Endothelial cell of umbilical vein (primary cell): ENCODE measurements around the gene UBE2S. TPM values are rescaled to one million over a fixed set of nuclear protein-coding genes. Genes with fewer than 3 reads are reported as not detected.

ENCODE experiments used
- BruUV-seq: library from RNA; stranded (reverse); fragments of 400-500 nt; replicated peaks from 2 replicates; lab custom pipeline; 2021; lab: Mats Ljungman, UMichigan
- CTCF ChIA-PET: fragments of 300-600, 350-600 bp; sonication (Branson Sonifier 250); formaldehyde crosslinking; loops from one replicate; lab custom pipeline; 2021; ENCODE audit warnings: antibody characterized with exemption, inconsistent platforms; lab: Charles Lee
- POLR2A ChIA-PET: fragments of 300-600, 350-600 bp; sonication (Branson Sonifier 250); formaldehyde crosslinking; loops from one replicate; lab custom pipeline; 2021; ENCODE audit warnings: antibody characterized with exemption, inconsistent platforms; lab: Charles Lee
- DNase-seq: peaks from one replicate; pipeline ENCODE4 v3.0.0-alpha.2; 2011; ENCODE audit warnings: low read depth, low spot score
- FAIRE-seq: peaks from 2 replicates; lab custom pipeline; 2011; peaks lifted over from hg19 to GRCh38; lab: Jason Lieb, UNC
- H2AFZ ChIP-seq: 2 replicates; pipeline ENCODE4 v1.6.0; 2012; ENCODE audit warnings: low read depth, low read length, control low read depth, inconsistent platforms
- H3K27ac ChIP-seq: 2 replicates; pipeline ENCODE4 v1.5.1; 2011; ENCODE audit warnings: low read depth, mild to moderate bottlenecking, control low read depth, low read length, moderate library complexity; ENCODE audit not compliant: insufficient read depth
- H3K27me3 ChIP-seq, 2 experiments: 2 replicates each; pipeline versions ENCODE4 v1.6.0 to v1.6.1; 2011; ENCODE audit warnings: low read length in 2 of 2, mixed read lengths in 1 of 2; ENCODE audit not compliant: control insufficient read depth in 2 of 2, insufficient read depth in 2 of 2
- H3K36me3 ChIP-seq, 2 experiments: 2 replicates in 1 of 2; 3 replicates in 1 of 2; pipeline ENCODE4 v1.5.1; 2011; ENCODE audit warnings: low read length in 2 of 2, mild to moderate bottlenecking in 1 of 2, moderate library complexity in 1 of 2; ENCODE audit not compliant: control insufficient read depth in 2 of 2, insufficient read depth in 2 of 2; ENCODE audit errors: extremely low read depth in 1 of 2
- H3K4me1 ChIP-seq: 3 replicates; pipeline ENCODE4 v1.5.1; 2011; ENCODE audit warnings: mild to moderate bottlenecking, low read length; ENCODE audit not compliant: control insufficient read depth, insufficient read depth; ENCODE audit errors: extremely low read depth
- H3K4me2 ChIP-seq: 2 replicates; pipeline ENCODE4 v1.6.1; 2011; ENCODE audit warnings: low read length, control low read depth, mixed read lengths; ENCODE audit not compliant: insufficient read depth
- H3K4me3 ChIP-seq, 3 experiments: fragments of 200-600 bp in 1 of 3; sonication (generic), shearing (Covaris generic) in 1 of 3; replicated peaks in 1 of 3; 2 replicates each; pipeline ENCODE4 v1.5.1; 2011 to 2016; ENCODE audit warnings: control low read depth in 3 of 3, low read length in 3 of 3, mild to moderate bottlenecking in 2 of 3, inconsistent platforms in 1 of 3, low read depth in 1 of 3, moderate library complexity in 1 of 3; ENCODE audit not compliant: insufficient read depth in 1 of 3
- H3K79me2 ChIP-seq: 2 replicates; pipeline ENCODE4 v1.6.0; 2012; ENCODE audit warnings: low read length, inconsistent platforms; ENCODE audit not compliant: control insufficient read depth, insufficient read depth
- H3K9ac ChIP-seq: replicated peaks from 2 replicates; pipeline ENCODE3; 2011; ENCODE audit warnings: low read length, control low read depth; ENCODE audit not compliant: insufficient read depth; ENCODE audit errors: extremely low read depth
- H3K9me1 ChIP-seq: replicated peaks from 3 replicates; pipeline ENCODE4 v1.6.0; 2011; ENCODE audit warnings: mild to moderate bottlenecking, low read length; ENCODE audit not compliant: control insufficient read depth, insufficient read depth; ENCODE audit errors: extremely low read depth
- H3K9me3 ChIP-seq: replicated peaks from 2 replicates; pipeline ENCODE4 v1.5.1; 2012; ENCODE audit warnings: low read length, inconsistent platforms; ENCODE audit not compliant: control insufficient read depth, insufficient read depth
- H4K20me1 ChIP-seq: replicated peaks from 2 replicates; pipeline ENCODE3; 2011; ENCODE audit warnings: mild to moderate bottlenecking, low read length; ENCODE audit not compliant: control insufficient read depth, insufficient read depth; ENCODE audit errors: extremely low read depth
- EZH2 ChIP-seq: IDR thresholded peaks from 2 replicates; pipeline ENCODE4 v1.6.1; 2012; ENCODE audit warnings: borderline replicate concordance, low read depth, mild to moderate bottlenecking, moderate library complexity, low read length, inconsistent platforms; ENCODE audit not compliant: severe bottlenecking
- FOS ChIP-seq: IDR thresholded peaks from 2 replicates; pipeline ENCODE4 v1.6.1; 2011; ENCODE audit warnings: mild to moderate bottlenecking, low read length, moderate library complexity, borderline replicate concordance; ENCODE audit not compliant: insufficient read depth
- GATA2 ChIP-seq: IDR thresholded peaks from 2 replicates; pipeline ENCODE4 v1.7.0; 2011; ENCODE audit warnings: low read depth, mild to moderate bottlenecking, moderate library complexity, mixed read lengths, low read length; ENCODE audit not compliant: insufficient read length, insufficient read depth
- JUN ChIP-seq: IDR thresholded peaks from 2 replicates; pipeline ENCODE4 v1.6.1; 2011; ENCODE audit warnings: borderline replicate concordance, low read depth; ENCODE audit not compliant: insufficient read length, insufficient read depth
- MAX ChIP-seq: IDR thresholded peaks from 2 replicates; pipeline ENCODE4 v1.6.1; 2011; ENCODE audit not compliant: insufficient read depth, insufficient read length
- MYC ChIP-seq: IDR thresholded peaks from one replicate; pipeline ENCODE4 v1.6.1; 2011; ENCODE audit warnings: mild to moderate bottlenecking, low read depth, low read length
- POLR2A ChIP-seq: IDR thresholded peaks from 2 replicates; pipeline ENCODE4 v1.6.1; 2012; ENCODE audit warnings: low read depth, mild to moderate bottlenecking, control low read depth, low read length
- POLR2AphosphoS5 ChIP-seq: IDR thresholded peaks from 2 replicates; pipeline ENCODE4 v1.6.1; 2012; ENCODE audit warnings: low read depth, mild to moderate bottlenecking, control low read depth, low read length, moderate library complexity; ENCODE audit not compliant: insufficient read depth
- dilution Hi-C: fragments of 300-500 bp; cut with MboI; formaldehyde crosslinking; loops from one replicate; pipeline ENCODE4 v1.15.0; 2019; ENCODE audit warnings: low sequenced_read_pairs; ENCODE audit not compliant: extremely low pct_ligation_motif_present
- intact Hi-C: fragments of 100-400 bp; cut with micrococcal nuclease; formaldehyde crosslinking; loops from one replicate; pipeline ENCODE4 v1.10.0; 2022
- polyA plus RNA-seq, 4 experiments: library from polyadenylated mRNA; depleted of rRNA in 3 of 4; stranded (reverse) in 3 of 4; unstranded in 1 of 4; fragments of >200 nt; gene quantifications; 2 replicates each; pipeline versions ENCODE4 v1.2.1 to v1.2.3, GENCODE V29; 2011 to 2012; ENCODE audit warnings: missing spikeins in 1 of 4
- total RNA-seq: library from RNA; stranded (reverse); gene quantifications from 2 replicates; pipeline ENCODE4 v1.2.3, GENCODE V29; 2021
- TF ChIP-seq, protein P1 (sequence below), 2 donors: IDR thresholded peaks; 1 replicate in 1 of 2; 2 replicates in 1 of 2; pipeline ENCODE4 v1.5.1; 2011; ENCODE audit warnings: low read length in 2 of 2, mild to moderate bottlenecking in 2 of 2, moderate library complexity in 2 of 2, control low read depth in 1 of 2, inconsistent platforms in 1 of 2, low read depth in 1 of 2; ENCODE audit not compliant: insufficient read depth in 1 of 2; ENCODE audit errors: extremely low read depth in 1 of 2

UBE2S gene
- total and polyA plus RNA-seq, 2 donors (not counting 3 experiments of a cell fraction or from before 2014, with no cell fraction given), result 183 to 257 TPM

DNA sequence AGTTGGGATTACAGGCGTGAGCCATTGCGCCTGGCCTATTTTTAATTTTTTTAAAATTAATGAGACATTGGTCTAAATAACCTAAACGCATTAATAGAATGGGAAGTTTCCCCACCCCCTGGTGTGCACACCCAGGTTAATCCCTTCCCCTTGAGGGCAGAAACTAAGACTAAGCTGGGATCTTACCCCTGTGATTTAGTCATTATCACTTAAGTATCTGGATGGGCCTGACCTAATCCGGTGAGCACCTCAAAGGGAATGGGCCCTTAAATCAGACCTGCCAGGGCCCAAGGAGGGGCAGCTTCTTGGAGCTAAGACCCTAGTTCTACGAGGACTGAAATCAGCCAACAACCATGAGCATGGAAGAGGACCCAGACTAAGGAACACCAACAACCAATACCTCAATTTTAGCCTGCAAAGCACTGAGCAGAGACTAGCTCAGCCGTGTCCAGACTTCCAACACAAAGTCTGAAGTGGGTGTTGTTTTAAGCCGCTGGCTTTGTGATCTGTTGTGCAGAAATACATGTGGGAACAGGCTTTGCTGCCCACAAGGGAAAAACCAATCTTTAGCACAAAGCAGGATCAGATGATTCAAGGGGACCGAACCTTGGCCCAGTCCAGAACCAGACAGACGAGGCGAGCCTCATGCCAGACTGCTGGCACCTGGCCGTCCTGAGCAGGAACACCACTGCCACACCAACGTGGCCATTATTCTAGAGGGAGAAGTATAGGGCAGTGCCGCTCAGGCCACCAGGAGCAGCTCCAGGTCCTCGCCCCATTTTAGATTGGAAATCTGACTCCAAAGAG is 7.1 kb downstream of the UBE2S start:
- no peak overlapping the region for H3K27ac ChIP-seq
- H3K4me2 ChIP-seq, result no peak overlapping the region
- no TSS peak for BruUV-seq
- TF ChIP-seq POLR2A (peak; percentile 7), MYC (no peak)
- no peak overlapping the region for H3K4me3 ChIP-seq
- dilution Hi-C loops (no loop called here), intact Hi-C loops (no loop called here)
- ChIA-PET POLR2A (no interaction called here), CTCF (interaction anchor here (1.2 kb wide), 1 partner anchor 99 kb away, joined by 3 read pairs; no protein-coding TSS in a partner anchor)
- H3K27me3 ChIP-seq, result no peaks in the 10 kb centered on the region
- no peaks in the 10 kb centered on the region for H3K9me3 ChIP-seq
- no peak overlapping the region for H2AFZ ChIP-seq
- no peaks in the 10 kb centered on the region for H3K9me1 ChIP-seq
- FAIRE-seq, result no peak
- no peaks in the 10 kb centered on the region for H4K20me1 ChIP-seq
- no peak overlapping the region for H3K9ac ChIP-seq
- peaks cover 33% of the 10 kb centered on the region for H3K79me2 ChIP-seq
- peaks cover 17 to 23% of the 10 kb centered on the region in 2 experiments for H3K36me3 ChIP-seq
- no peak for DNase-seq
- H3K4me1 ChIP-seq, result no peaks in the 10 kb centered on the region

- POLR2A ChIA-PET, result no interaction called here
- Histone ChIP-seq H3K79me2 (peaks cover 18% of the 10 kb centered on the region), H3K9me1 (no peaks in the 10 kb centered on the region), H3K36me3 (peaks cover 17 to 18% of the 10 kb centered on the region in 2 experiments), H3K4me3 (no peak overlapping the region), H3K27ac (no peak overlapping the region), H2AFZ (no peak overlapping the region), H3K4me1 (no peaks in the 10 kb centered on the region), H3K4me2 (no peak overlapping the region), H3K9ac (no peak overlapping the region), H3K27me3 (no peaks in the 10 kb centered on the region), H3K9me3 (no peaks in the 10 kb centered on the region), H4K20me1 (no peaks in the 10 kb centered on the region)
- dilution Hi-C loops (no loop called here), intact Hi-C loops (no loop called here)
- FAIRE-seq (no peak), DNase-seq (no peak)
- CTCF ChIA-PET, result interaction anchor here (1.1 to 1.2 kb wide), 2 partner anchors 9 to 106 kb away, joined by 3 read pairs; partner anchors contain the start of gene UBE2S
- TF ChIP-seq EZH2, result no peak
- TF ChIP-seq JUN, result no peak
- no peak for TF ChIP-seq MAX
- TF ChIP-seq, protein P1, sequence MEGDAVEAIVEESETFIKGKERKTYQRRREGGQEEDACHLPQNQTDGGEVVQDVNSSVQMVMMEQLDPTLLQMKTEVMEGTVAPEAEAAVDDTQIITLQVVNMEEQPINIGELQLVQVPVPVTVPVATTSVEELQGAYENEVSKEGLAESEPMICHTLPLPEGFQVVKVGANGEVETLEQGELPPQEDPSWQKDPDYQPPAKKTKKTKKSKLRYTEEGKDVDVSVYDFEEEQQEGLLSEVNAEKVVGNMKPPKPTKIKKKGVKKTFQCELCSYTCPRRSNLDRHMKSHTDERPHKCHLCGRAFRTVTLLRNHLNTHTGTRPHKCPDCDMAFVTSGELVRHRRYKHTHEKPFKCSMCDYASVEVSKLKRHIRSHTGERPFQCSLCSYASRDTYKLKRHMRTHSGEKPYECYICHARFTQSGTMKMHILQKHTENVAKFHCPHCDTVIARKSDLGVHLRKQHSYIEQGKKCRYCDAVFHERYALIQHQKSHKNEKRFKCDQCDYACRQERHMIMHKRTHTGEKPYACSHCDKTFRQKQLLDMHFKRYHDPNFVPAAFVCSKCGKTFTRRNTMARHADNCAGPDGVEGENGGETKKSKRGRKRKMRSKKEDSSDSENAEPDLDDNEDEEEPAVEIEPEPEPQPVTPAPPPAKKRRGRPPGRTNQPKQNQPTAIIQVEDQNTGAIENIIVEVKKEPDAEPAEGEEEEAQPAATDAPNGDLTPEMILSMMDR (IDR thresholded peaks at IDR 0.05; ENCODE audit: extremely low read depth in 1 of 2, insufficient read depth in 1 of 2, low read depth in 1 of 2, low read length in 2 of 2), result no peak
- no peak for TF ChIP-seq GATA2
- TF ChIP-seq MYC, result no peak
- no peak for TF ChIP-seq POLR2AphosphoS5
- no peak for TF ChIP-seq POLR2A
- no peak for TF ChIP-seq FOS
- no TSS peak for BruUV-seq
Measured at GRCh38 chr19:55398200-55398925, 9.2 kb downstream of the UBE2S start.
